SH-SY5Y (cell line): Measurements from ENCODE around the gene ITGBL1.

Experiments
- GATA2 ChIP-seq: IDR thresholded peaks from 2 replicates; pipeline ENCODE4 v1.6.1; 2011; ENCODE audit warnings: mild to moderate bottlenecking, low read depth, low read length
- GATA3 ChIP-seq: IDR thresholded peaks from 2 replicates; pipeline ENCODE4 v1.6.1; 2011; ENCODE audit warnings: low read depth, mild to moderate bottlenecking, low read length, moderate library complexity

- TF ChIP-seq GATA2 (no peak), GATA3 (no peak)
Observed at GRCh38 chr13:101512650-101513049, 60.2 kb downstream of the ITGBL1 start.
